GM23338 (cell line): ENCODE measurements around the gene HNRNPC.
"Not testable (repeated sequence)": the region's sequence is repeated elsewhere in the genome, so short reads cannot be mapped to it uniquely, and the experiment has no call there.

Experiments used
- CREB1 ChIP-seq: fragments of 250-450 bp; sonication (Bioruptor Pico); IDR thresholded peaks from 2 replicates; pipeline ENCODE4 v1.5.0; 2020; ENCODE audit warnings: low read depth, mild to moderate bottlenecking, moderate library complexity
- CTCF ChIP-seq, 2 experiments: fragments of 200-600 bp in 1 of 2; sonication (generic) in 1 of 2; conservative IDR thresholded peaks; 2 replicates each; pipeline versions ENCODE4 v1.5.1 to v1.6.1; 2016 to 2017; ENCODE audit warnings: antibody characterized with exemption in 2 of 2, low read depth in 2 of 2, mild to moderate bottlenecking in 2 of 2, moderate library complexity in 1 of 2
- ETS1 ChIP-seq: IDR thresholded peaks from 2 replicates; pipeline ENCODE4 v1.6.1; 2016; ENCODE audit warnings: antibody characterized with exemption
- EZH2 ChIP-seq: fragments of 200-600 bp; sonication (generic); IDR thresholded peaks from one replicate; pipeline ENCODE4 v1.8.0; 2017; ENCODE audit warnings: antibody characterized with exemption, mild to moderate bottlenecking, low read depth; ENCODE audit not compliant: unreplicated experiment
- EZH2phosphoT487 ChIP-seq: fragments of 200-600 bp; sonication (generic); IDR thresholded peaks from one replicate; pipeline ENCODE4 v1.8.1; 2018; ENCODE audit warnings: antibody characterized with exemption; ENCODE audit not compliant: unreplicated experiment
- JUNB ChIP-seq: IDR thresholded peaks from one replicate; pipeline ENCODE4 v1.6.1; 2016; ENCODE audit warnings: antibody characterized with exemption; ENCODE audit not compliant: unreplicated experiment
- POLR2AphosphoS5 ChIP-seq: IDR thresholded peaks from 2 replicates; pipeline ENCODE4 v1.6.1; 2016; ENCODE audit warnings: antibody characterized with exemption, low read depth
- REST ChIP-seq: IDR thresholded peaks from one replicate; pipeline ENCODE4 v1.6.1; 2018; ENCODE audit warnings: antibody characterized with exemption; ENCODE audit not compliant: unreplicated experiment
- ZNF114 ChIP-seq: fragments of 250-450 bp; sonication (Bioruptor Pico); IDR thresholded peaks from 2 replicates; pipeline ENCODE4 v1.5.0; 2020; ENCODE audit warnings: mild to moderate bottlenecking, moderate library complexity
- ZNF331 ChIP-seq: fragments of 250-450 bp; sonication (Bioruptor Pico); IDR thresholded peaks from 2 replicates; pipeline ENCODE4 v1.5.0; 2020; ENCODE audit warnings: low read depth, mild to moderate bottlenecking, moderate library complexity

GRCh38 chr14:21281917-21282316 lies 12.7 kb upstream of the HNRNPC start:
- TF ChIP-seq CTCF (conservative IDR thresholded peaks at IDR 0.05; ENCODE audit: low read depth in 2 of 2); REST; EZH2; POLR2AphosphoS5; EZH2phosphoT487; ZNF331 (CRISPR knock-in tag); CREB1 (CRISPR knock-in tag); JUNB; ETS1; ZNF114: not testable (repeated sequence)
